ENCODE data around the gene MAPK11.

The MAPK11 gene

DNA sequence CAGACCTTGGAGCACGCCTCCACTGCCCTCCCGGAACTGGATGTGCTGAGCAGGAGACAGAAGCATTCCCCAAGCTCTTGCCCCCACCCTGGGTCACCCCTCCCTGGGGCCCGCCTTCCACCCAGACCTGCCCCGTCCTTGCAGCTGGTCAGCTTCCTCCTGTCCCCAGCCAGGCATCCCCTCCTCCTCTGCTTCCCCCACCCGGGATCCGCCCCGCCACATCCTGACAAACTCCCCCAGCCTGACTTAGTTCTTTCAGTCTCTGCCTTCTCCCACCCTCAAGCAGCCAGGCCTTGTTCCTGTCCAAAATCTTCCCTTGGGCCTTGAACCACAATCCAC, 38.4 kb upstream of the MAPK11 start:
- TF ChIP-seq CTCF (IDR thresholded peaks at IDR 0.05; ENCODE audit: insufficient read depth, missing control alignments) = no peak
- DNase-seq (ENCODE audit: insufficient read length, low spot score) (no peak), FAIRE-seq (no peak)

DNA sequence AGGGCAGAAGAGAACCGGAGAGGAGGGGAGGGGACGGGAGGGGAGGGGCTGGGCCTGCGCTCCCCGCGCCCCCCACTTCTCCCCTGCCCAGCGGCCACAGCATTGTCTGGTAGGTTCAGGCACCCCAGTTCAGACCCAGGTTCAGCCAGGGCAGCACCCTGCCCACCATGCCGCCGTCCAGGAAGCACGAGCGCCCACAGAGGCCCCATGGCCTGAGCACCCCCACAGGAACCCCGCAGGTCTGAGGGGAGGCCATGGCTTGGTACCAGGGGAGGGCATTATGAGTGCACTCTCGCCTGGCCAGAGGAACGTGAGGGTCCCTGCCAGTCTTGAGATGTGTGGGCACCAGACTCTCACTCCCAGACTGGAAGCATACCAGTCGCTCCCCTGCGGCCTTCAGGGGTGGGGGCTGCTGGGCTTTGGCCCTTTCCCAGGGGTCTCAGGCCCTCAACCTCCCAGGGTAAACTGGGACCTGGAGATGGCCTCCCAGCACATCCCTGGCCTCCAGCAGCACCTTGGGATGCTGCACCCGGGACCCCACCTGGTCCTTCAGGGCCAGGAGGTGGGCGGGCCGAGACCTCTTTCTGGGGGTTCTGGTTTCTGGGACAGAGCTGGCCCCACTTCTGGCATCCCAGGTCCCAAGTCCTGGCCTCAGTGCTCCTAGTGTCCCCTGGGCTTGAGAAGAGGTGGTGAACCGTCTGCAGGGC, 37.9 kb upstream of the MAPK11 start:
- FAIRE-seq (no peak), DNase-seq (ENCODE audit: insufficient read length, low spot score) (no peak)
- TF ChIP-seq CTCF (IDR thresholded peaks at IDR 0.05; ENCODE audit: insufficient read depth, missing control alignments) = no peak

- FAIRE-seq = no peak
Measured at GRCh38 chr22:50306753-50307749, 36.9 kb upstream of the MAPK11 start, which contains the start of gene PLXNB2. TSS of gene PLXNB2 (minus strand) at chr22:50307646. CDS start at chr22:50290584, 17,062 bp downstream.

GRCh38 chr22:50305923-50306566, 35.9 kb upstream of the MAPK11 start:
- TF ChIP-seq CTCF (IDR thresholded peaks at IDR 0.05; ENCODE audit: insufficient read depth, missing control alignments) = no peak
- DNase-seq (ENCODE audit: insufficient read length, low spot score) = no peak

More at GRCh38 chr22:50306753-50307749, 36.9 kb upstream of the MAPK11 start, which contains the start of gene PLXNB2:
- peak; percentile 55 for DNase-seq (ENCODE audit: insufficient read length, low spot score)
- TF ChIP-seq CTCF (IDR thresholded peaks at IDR 0.05; ENCODE audit: insufficient read depth, missing control alignments) = no peak

DNA sequence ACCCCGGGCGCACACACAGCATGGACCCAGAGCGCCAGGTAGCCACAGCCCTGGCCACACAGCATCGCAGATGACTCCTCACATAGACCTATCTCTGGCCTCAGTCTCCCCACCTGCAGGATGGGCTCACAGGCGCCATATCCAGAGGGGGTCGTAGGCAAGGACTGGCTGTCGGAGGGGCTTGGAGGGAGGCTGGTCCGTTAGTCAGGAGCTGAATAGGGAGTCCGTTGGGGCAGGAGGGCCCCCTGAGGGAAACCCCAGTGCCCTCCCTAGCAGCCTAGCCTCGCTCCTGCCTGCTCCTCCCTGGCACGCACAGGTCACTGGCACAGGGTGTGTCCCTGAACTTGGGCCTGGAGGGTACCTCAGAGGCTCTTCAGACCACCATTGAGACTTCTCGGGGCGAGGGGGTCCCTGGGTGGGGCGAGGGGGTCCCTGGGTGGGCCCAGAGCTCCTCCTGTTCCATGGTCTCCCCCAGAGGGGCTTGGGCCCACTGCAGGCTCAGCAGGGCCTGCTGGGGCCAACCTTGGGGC, 35.3 kb upstream of the MAPK11 start:
- FAIRE-seq (no peak), DNase-seq (ENCODE audit: insufficient read length, low spot score) (no peak)
- TF ChIP-seq CTCF (IDR thresholded peaks at IDR 0.05; ENCODE audit: insufficient read depth, missing control alignments) = no peak

More at GRCh38 chr22:50305923-50306566, 35.9 kb upstream of the MAPK11 start:
- FAIRE-seq = no peak

DNA sequence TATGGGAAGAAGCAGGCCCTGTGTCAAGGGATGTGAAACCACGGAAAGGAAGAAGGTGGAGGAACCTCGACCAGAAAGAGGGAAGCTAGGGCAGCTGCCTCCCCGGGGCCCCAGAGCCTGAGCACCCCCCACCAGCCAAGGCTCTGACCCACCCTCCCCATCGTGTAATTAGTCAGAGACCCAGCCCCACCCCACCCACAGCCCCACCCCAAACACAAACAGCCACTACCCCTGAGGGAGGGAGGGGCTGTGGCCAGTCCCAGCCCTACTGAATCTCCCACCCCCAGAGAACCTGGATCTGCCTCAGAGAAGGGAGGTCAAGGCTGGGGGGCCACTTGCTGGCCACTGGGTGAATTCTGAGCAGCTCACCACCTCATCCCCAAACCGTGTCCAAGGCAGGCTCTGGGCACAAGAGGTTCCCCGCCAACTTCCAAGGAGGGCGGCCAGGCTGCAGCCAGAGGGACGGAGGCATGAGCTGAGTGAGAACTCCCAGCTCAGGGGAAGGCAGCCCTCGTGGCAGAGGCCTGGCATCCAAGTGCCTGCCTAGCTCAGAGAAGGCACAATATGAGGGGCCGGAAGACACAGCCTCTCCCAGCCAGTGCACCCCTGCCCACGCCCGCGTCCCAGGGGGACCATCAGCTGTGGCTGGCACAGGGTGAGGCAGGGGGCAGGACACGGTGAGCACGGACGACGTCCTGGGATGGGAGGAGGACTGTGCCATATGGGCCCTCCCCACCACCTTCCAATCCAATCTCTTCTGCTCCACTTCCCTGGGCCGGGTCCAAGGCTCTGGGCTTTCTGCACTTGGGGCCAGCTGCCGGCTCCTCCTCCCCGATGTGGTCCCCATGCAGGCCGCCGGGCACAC, 34.6 kb upstream of the MAPK11 start:
- TF ChIP-seq CTCF (IDR thresholded peaks at IDR 0.05; ENCODE audit: insufficient read depth, missing control alignments) = no peak
- FAIRE-seq (no peak), DNase-seq (ENCODE audit: insufficient read length, low spot score) (no peak)
